CD14-positive monocyte (primary cell): ENCODE data around the gene BORCS8. TPM values are rescaled to one million over a fixed set of nuclear protein-coding genes. Genes with fewer than 3 reads are reported as not detected.

Experiments used
- DNase-seq, 3 donors: peaks; one replicate each; pipeline ENCODE4 v3.0.0-alpha.2; 2011 to 2022
- H2AFZ ChIP-seq: 2 replicates; pipeline ENCODE4 v1.6.0; 2012; ENCODE audit warnings: mild to moderate bottlenecking, low read depth, low read length, inconsistent platforms; ENCODE audit not compliant: insufficient read depth, poor library complexity, severe bottlenecking
- H3K27ac ChIP-seq, 2 donors: 1 replicate in 1 of 2; 2 replicates in 1 of 2; pipeline ENCODE4 v1.5.1; 2012 to 2013; ENCODE audit warnings: low read length in 2 of 2, control low read depth in 1 of 2, inconsistent platforms in 1 of 2, low read depth in 1 of 2, mild to moderate bottlenecking in 1 of 2
- H3K27me3 ChIP-seq, 2 donors: one replicate each; pipeline versions ENCODE4 v1.6.0 to v1.6.1; 2011 to 2013; ENCODE audit warnings: low read length in 2 of 2; ENCODE audit not compliant: control insufficient read depth in 2 of 2, insufficient read depth in 2 of 2
- H3K36me3 ChIP-seq, 2 donors: replicated peaks in 1 of 2; 1 replicate in 1 of 2; 2 replicates in 1 of 2; pipeline versions ENCODE4 v1.5.1 to v1.6.1; 2012 to 2013; ENCODE audit warnings: low read length in 2 of 2, control low read depth in 1 of 2, inconsistent platforms in 1 of 2, mild to moderate bottlenecking in 1 of 2; ENCODE audit not compliant: insufficient read depth in 2 of 2, control insufficient read depth in 1 of 2
- H3K4me1 ChIP-seq, 2 donors: 1 replicate in 1 of 2; 2 replicates in 1 of 2; pipeline versions ENCODE4 v1.5.1 to v1.6.1; 2012 to 2013; ENCODE audit warnings: low read length in 2 of 2, control low read depth in 1 of 2, inconsistent platforms in 1 of 2, mild to moderate bottlenecking in 1 of 2, moderate library complexity in 1 of 2; ENCODE audit not compliant: insufficient read depth in 2 of 2, control insufficient read depth in 1 of 2
- H3K4me2 ChIP-seq: replicated peaks from 2 replicates; pipeline ENCODE3; 2012; ENCODE audit warnings: low read length, moderate library complexity, mild to moderate bottlenecking; ENCODE audit not compliant: poor library complexity, severe bottlenecking; ENCODE audit errors: extremely low read depth
- H3K4me3 ChIP-seq, 3 experiments: fragments of 200-600 bp in 1 of 3; sonication (generic) in 1 of 3; replicated peaks in 1 of 3; 1 replicate in 2 of 3; 2 replicates in 1 of 3; pipeline ENCODE4 v1.5.1; 2011 to 2013; ENCODE audit warnings: low read length in 3 of 3, mild to moderate bottlenecking in 3 of 3, control low read depth in 2 of 3, low read depth in 2 of 3, inconsistent platforms in 1 of 3, moderate library complexity in 1 of 3
- H3K79me2 ChIP-seq: 2 replicates; pipeline ENCODE4 v1.6.0; 2012; ENCODE audit warnings: mild to moderate bottlenecking, control low read depth, inconsistent platforms, low read length, moderate library complexity; ENCODE audit not compliant: insufficient read depth
- H3K9ac ChIP-seq: 2 replicates; pipeline ENCODE4 v1.6.0; 2017; ENCODE audit warnings: low read length, mild to moderate bottlenecking; ENCODE audit not compliant: insufficient read depth, poor library complexity, severe bottlenecking
- H3K9me3 ChIP-seq, 2 donors: replicated peaks in 1 of 2; 1 replicate in 1 of 2; 2 replicates in 1 of 2; pipeline versions ENCODE4 v1.5.1 to v1.6.1; 2012 to 2013; ENCODE audit warnings: low read length in 2 of 2, control low read depth in 1 of 2; ENCODE audit not compliant: control insufficient read depth in 1 of 2, insufficient read depth in 1 of 2
- H4K20me1 ChIP-seq: 2 replicates; pipeline ENCODE4 v1.6.0; 2012; ENCODE audit warnings: mild to moderate bottlenecking, low read length, control low read depth, moderate library complexity; ENCODE audit not compliant: insufficient read depth
- H3K27ac Mint-ChIP-seq, 7 donors: one replicate each; pipeline ENCODE4 v1.8.0; 2020; ENCODE audit warnings: mild to moderate bottlenecking in 7 of 7, mixed read lengths in 7 of 7, moderate library complexity in 6 of 7, inconsistent platforms in 2 of 7
- H3K27me3 Mint-ChIP-seq, 3 donors: one replicate each; pipeline ENCODE4 v1.8.0; 2021 to 2022; ENCODE audit warnings: low read depth in 3 of 3, mild to moderate bottlenecking in 3 of 3, mixed read lengths in 3 of 3, moderate library complexity in 3 of 3, inconsistent platforms in 1 of 3
- H3K36me3 Mint-ChIP-seq, 2 donors: one replicate each; pipeline ENCODE4 v1.8.0; 2020; ENCODE audit warnings: mixed read lengths in 2 of 2, inconsistent platforms in 1 of 2, mild to moderate bottlenecking in 1 of 2
- H3K4me1 Mint-ChIP-seq: one replicate; pipeline ENCODE4 v1.8.0; 2020; ENCODE audit warnings: mild to moderate bottlenecking, mixed read lengths
- H3K4me3 Mint-ChIP-seq, 2 donors: one replicate each; pipeline ENCODE4 v1.8.0; 2020; ENCODE audit warnings: mild to moderate bottlenecking in 2 of 2, mixed read lengths in 2 of 2, moderate library complexity in 1 of 2
- H3K9me3 Mint-ChIP-seq, 7 donors: one replicate each; pipeline ENCODE4 v1.8.0; 2020 to 2022; ENCODE audit warnings: mixed read lengths in 7 of 7, mild to moderate bottlenecking in 6 of 7, moderate library complexity in 6 of 7, inconsistent platforms in 2 of 7
- CTCF ChIP-seq: fragments of 200-600 bp; IDR thresholded peaks from one replicate; pipeline ENCODE4 v1.8.0; 2022; ENCODE audit warnings: antibody characterized with exemption, mild to moderate bottlenecking
- WGBS: methylation state at CpG from one replicate; pipeline ENCODE4 v1.1.5; 2013; ENCODE audit warnings: missing lambda C conversion rate; ENCODE audit not compliant: insufficient coverage; 5-methylcytosine and 5-hydroxymethylcytosine counted together
- intact Hi-C, 2 donors: fragments of 100-400 bp; cut with micrococcal nuclease; formaldehyde crosslinking; loops; one replicate each; pipeline versions ENCODE4 v1.15.0 to v1.15.1; 2023
- polyA plus RNA-seq, 3 donors: library from polyadenylated mRNA; depleted of rRNA in 1 of 3; unstranded in 2 of 3; stranded (reverse) in 1 of 3; fragments of 300-500 nt in 2 of 3; fragments of >200 nt in 1 of 3; fragmentation: Illumina TruSeq in 2 of 3; gene quantifications; 1 replicate in 2 of 3; 2 replicates in 1 of 3; pipeline ENCODE4 v1.2.3, GENCODE V29; 2012 to 2021

Gene BORCS8
- polyA plus RNA-seq, 3 donors = 31.6 to 44.1 (median 36.5) TPM

DNA sequence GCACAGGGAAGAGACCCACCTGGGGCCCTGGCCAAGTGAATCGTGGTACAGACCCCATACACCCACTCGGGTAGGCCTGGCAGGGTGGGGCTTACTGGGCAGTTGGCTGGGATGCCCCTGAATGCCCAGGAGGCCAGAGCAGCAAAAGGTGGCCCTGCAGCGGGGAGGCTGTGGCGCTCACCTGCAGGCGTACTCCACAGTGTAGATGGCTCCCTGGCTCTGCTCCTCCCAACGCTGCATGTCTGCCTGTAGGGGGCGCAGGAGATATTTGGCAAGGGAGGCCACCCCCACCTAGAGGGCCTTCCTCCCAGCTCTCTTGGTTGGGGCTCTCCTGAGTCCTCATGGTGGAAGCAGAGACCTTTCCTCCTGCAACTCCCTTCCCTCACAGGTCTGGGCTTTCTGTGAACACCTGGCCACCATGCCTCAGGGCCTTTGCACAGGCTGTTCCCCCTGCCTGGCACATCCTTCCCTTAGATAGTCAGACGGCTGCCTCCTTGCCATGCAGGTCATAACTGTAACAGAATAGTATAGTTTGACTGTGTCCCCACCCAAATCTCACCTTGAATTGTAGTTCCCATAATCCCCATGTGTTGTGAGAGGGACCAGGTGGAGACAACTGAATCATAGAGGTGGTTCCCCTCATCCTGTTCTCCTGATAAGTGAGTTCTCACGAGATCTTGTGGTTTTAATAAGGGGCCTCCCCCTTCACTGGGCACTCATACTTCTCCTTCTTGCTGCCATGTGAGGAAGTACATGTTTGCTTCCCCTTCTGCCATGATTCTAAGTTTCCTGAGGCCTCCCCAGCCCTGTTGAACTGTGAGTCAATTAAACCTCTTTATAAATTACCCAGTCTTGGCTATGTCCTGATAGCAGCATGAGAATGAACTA lies 5.9 kb downstream of the BORCS8 start:
- WGBS = 96% methylated on average over 5 of the region's 9 CpGs
- Mint-ChIP-seq H3K4me1 (peaks cover 26% of the 10 kb centered on the region), H3K27ac (peak overlapping the region; percentile 64 to 87 (median 84)), H3K27me3 (peaks cover 0 to 1% (median 0%) of the 10 kb centered on the region in 3 donors), H3K4me3 (peak overlapping the region in 1 of 2 donors; percentile 2), H3K9me3 (peaks cover 15 to 29% (median 22%) of the 10 kb centered on the region in 7 donors), H3K36me3 (peaks cover 44 to 75% of the 10 kb centered on the region in 2 donors)
- no peak overlapping the region for H3K4me2 ChIP-seq
- H2AFZ ChIP-seq = no peak overlapping the region
- TF ChIP-seq CTCF = peak; percentile 19
- H3K4me3 ChIP-seq = peak overlapping the region in 1 of 3 experiments; percentile 51
- H3K9me3 ChIP-seq = peaks cover 11 to 31% of the 10 kb centered on the region in 2 donors
- H3K27me3 ChIP-seq = no peaks in the 10 kb centered on the region
- no peak overlapping the region for H3K9ac ChIP-seq
- H3K4me1 ChIP-seq = peaks cover 16 to 29% of the 10 kb centered on the region in 2 donors
- intact Hi-C loops = no loop called here
- H3K27ac ChIP-seq = peak overlapping the region; percentile 68 to 87
- peak; percentile 57 to 79 (median 60) for DNase-seq
- peaks cover 23% of the 10 kb centered on the region for H4K20me1 ChIP-seq
- H3K79me2 ChIP-seq = peaks cover 43% of the 10 kb centered on the region
- H3K36me3 ChIP-seq = peaks cover 24 to 48% of the 10 kb centered on the region in 2 donors

GRCh38 chr19:19181488-19181998 lies 10.4 kb downstream of the BORCS8 start:
- H3K27ac ChIP-seq = no peak overlapping the region
- H3K4me3 ChIP-seq = no peak overlapping the region
- no peak overlapping the region for H2AFZ ChIP-seq
- Mint-ChIP-seq H3K4me1 (peaks cover 5% of the 10 kb centered on the region), H3K27me3 (no peaks in the 10 kb centered on the region), H3K27ac (peak overlapping the region in 3 of 7 donors; percentile 12 to 65 (median 33)), H3K4me3 (no peak overlapping the region), H3K9me3 (peaks cover 7 to 15% (median 7%) of the 10 kb centered on the region in 7 donors), H3K36me3 (peaks cover 57 to 89% of the 10 kb centered on the region in 2 donors)
- WGBS = 77% methylated on average over 6 of the region's 9 CpGs
- H3K9ac ChIP-seq = no peak overlapping the region
- peaks cover under 1% of the 10 kb centered on the region in 2 donors for H3K4me1 ChIP-seq
- peaks cover 15% of the 10 kb centered on the region for H3K79me2 ChIP-seq
- peaks cover 54 to 79% of the 10 kb centered on the region in 2 donors for H3K36me3 ChIP-seq
- DNase-seq = no peak
- H3K4me2 ChIP-seq = no peak overlapping the region
- H4K20me1 ChIP-seq = peaks cover 19% of the 10 kb centered on the region
- no peaks in the 10 kb centered on the region for H3K27me3 ChIP-seq
- peaks cover 7 to 9% of the 10 kb centered on the region in 2 donors for H3K9me3 ChIP-seq
- intact Hi-C loops = no loop called here
- no peak for TF ChIP-seq CTCF
